Common myeloid progenitor, CD34-positive (primary cell): Measurements from ENCODE around the gene MICALL1.

ENCODE experiments used
- CTCF ChIA-PET: fragments of 350-600 bp; sonication (Branson Sonifier 250); formaldehyde crosslinking; loops from one replicate; lab custom pipeline; 2021; ENCODE audit warnings: antibody characterized with exemption; lab: Charles Lee
- POLR2A ChIA-PET: fragments of 350-600 bp; sonication (Branson Sonifier 250); formaldehyde crosslinking; loops from one replicate; lab custom pipeline; 2021; ENCODE audit warnings: antibody characterized with exemption; lab: Charles Lee
- DNase-seq, 3 donors: peaks; one replicate each; pipeline versions ENCODE4 v3.0.0 to v3.0.0-alpha.2; 2013
- H3K27ac ChIP-seq, 2 experiments: 1 replicate in 1 of 2; 2 replicates in 1 of 2; pipeline ENCODE4 v1.7.0; 2013; ENCODE audit warnings: inconsistent platforms in 2 of 2, low read length in 2 of 2, mild to moderate bottlenecking in 2 of 2, low read depth in 1 of 2, moderate library complexity in 1 of 2; ENCODE audit not compliant: severe bottlenecking in 2 of 2, insufficient read depth in 1 of 2, poor library complexity in 1 of 2
- H3K27me3 ChIP-seq, 5 experiments: replicated peaks in 2 of 5; 1 replicate in 3 of 5; 2 replicates in 2 of 5; pipeline versions ENCODE4 v1.6.1 to v1.7.0; 2013; ENCODE audit warnings: low read length in 4 of 5, mild to moderate bottlenecking in 2 of 5, moderate library complexity in 2 of 5, inconsistent platforms in 1 of 5; ENCODE audit not compliant: insufficient read depth in 5 of 5, control insufficient read depth in 4 of 5
- H3K36me3 ChIP-seq, 4 experiments: 1 replicate in 2 of 4; 2 replicates in 2 of 4; pipeline versions ENCODE4 v1.6.1 to v1.7.0; 2013; ENCODE audit warnings: low read length in 3 of 4, control low read depth in 1 of 4, mild to moderate bottlenecking in 1 of 4; ENCODE audit not compliant: control insufficient read depth in 4 of 4, insufficient read depth in 4 of 4
- H3K4me1 ChIP-seq, 4 experiments: 1 replicate in 3 of 4; 2 replicates in 1 of 4; pipeline versions ENCODE4 v1.6.1 to v1.7.1; 2013; ENCODE audit warnings: low read length in 3 of 4, mild to moderate bottlenecking in 3 of 4, control low read depth in 1 of 4, inconsistent platforms in 1 of 4, moderate library complexity in 1 of 4; ENCODE audit not compliant: control insufficient read depth in 4 of 4, insufficient read depth in 4 of 4; ENCODE audit errors: control extremely low read depth in 1 of 4
- H3K4me3 ChIP-seq, 7 experiments: 1 replicate in 4 of 7; 2 replicates in 3 of 7; pipeline versions ENCODE4 v1.5.1 to v1.7.0; 2013; ENCODE audit warnings: mild to moderate bottlenecking in 7 of 7, low read length in 6 of 7, moderate library complexity in 6 of 7, inconsistent platforms in 2 of 7, low read depth in 2 of 7, control low read depth in 1 of 7; ENCODE audit not compliant: insufficient read depth in 4 of 7, control insufficient read depth in 1 of 7; ENCODE audit errors: extremely low read depth in 1 of 7
- H3K9me3 ChIP-seq, 5 experiments: 1 replicate in 4 of 5; 2 replicates in 1 of 5; pipeline versions ENCODE4 v1.6.1 to v1.7.1; 2013; ENCODE audit warnings: low read length in 4 of 5, mild to moderate bottlenecking in 2 of 5, inconsistent platforms in 1 of 5, low read depth in 1 of 5, moderate library complexity in 1 of 5; ENCODE audit not compliant: control insufficient read depth in 4 of 5, insufficient read depth in 2 of 5; ENCODE audit errors: control extremely low read depth in 1 of 5
- WGBS: methylation state at CpG from one replicate; pipeline ENCODE4 v1.1.5; 2013; ENCODE audit not compliant: insufficient coverage; 5-methylcytosine and 5-hydroxymethylcytosine counted together

The MICALL1 gene

GRCh38 chr22:37924386-37925065 lies 18.4 kb downstream of the MICALL1 start:
- 93% methylated on average over 12 of the region's 18 CpGs for WGBS
- Histone ChIP-seq H3K9me3 (no peaks in the 10 kb centered on the region), H3K4me1 (peaks cover 5 to 11% (median 7%) of the 10 kb centered on the region in 4 experiments), H3K36me3 (peaks cover 6 to 55% (median 40%) of the 10 kb centered on the region in 4 experiments), H3K27me3 (no peaks in the 10 kb centered on the region), H3K27ac (no peak overlapping the region), H3K4me3 (no peak overlapping the region)
- POLR2A ChIA-PET: no interaction called here
- CTCF ChIA-PET: interaction anchor here (1.4 to 1.6 kb wide), 3 partner anchors 9 to 61 kb away, joined by 3 to 9 read pairs (median 4); partner anchors contain the start of gene MICALL1
- DNase-seq: no peak

- Histone ChIP-seq H3K27me3 (no peaks in the 10 kb centered on the region), H3K36me3 (peaks cover 6 to 60% (median 45%) of the 10 kb centered on the region in 4 experiments), H3K9me3 (no peaks in the 10 kb centered on the region), H3K27ac (no peak overlapping the region), H3K4me1 (peaks cover 0 to 4% (median 2%) of the 10 kb centered on the region in 4 experiments), H3K4me3 (no peak overlapping the region)
- ChIA-PET POLR2A (interaction anchor here (0.8 kb wide), 1 partner anchor 18 kb away, joined by 8 read pairs; no protein-coding TSS in a partner anchor), CTCF (no interaction called here)
- WGBS: 100% methylated on average over 2 of the region's 3 CpGs
- DNase-seq: no peak
Observed at GRCh38 chr22:37925330-37925729, 19.2 kb downstream of the MICALL1 start.

- no peaks in the 10 kb centered on the region for H3K27me3 ChIP-seq
- CTCF ChIA-PET: interaction anchor here (1.1 kb wide), 1 partner anchor 40 kb away, joined by 3 read pairs; no protein-coding TSS in a partner anchor
- no peak overlapping the region for H3K4me3 ChIP-seq
- POLR2A ChIA-PET: interaction anchor here (0.8 kb wide), 1 partner anchor 18 kb away, joined by 8 read pairs; no protein-coding TSS in a partner anchor
- peaks cover 0 to 2% (median under 1%) of the 10 kb centered on the region in 4 experiments for H3K4me1 ChIP-seq
- H3K9me3 ChIP-seq: no peaks in the 10 kb centered on the region
- no peak for DNase-seq
- peaks cover 6 to 60% (median 46%) of the 10 kb centered on the region in 4 experiments for H3K36me3 ChIP-seq
- H3K27ac ChIP-seq: no peak overlapping the region
- 98% methylated on average over 7 of the region's 15 CpGs for WGBS
Observed at GRCh38 chr22:37925767-37926166, 19.7 kb downstream of the MICALL1 start.

GRCh38 chr22:37926358-37926757 lies 20.3 kb downstream of the MICALL1 start:
- peaks cover 6 to 61% (median 48%) of the 10 kb centered on the region in 4 experiments for H3K36me3 ChIP-seq
- ChIA-PET POLR2A (interaction anchor here (0.8 kb wide), 1 partner anchor 17 kb away, joined by 8 read pairs; no protein-coding TSS in a partner anchor), CTCF (interaction anchor here (1.1 kb wide), 1 partner anchor 39 kb away, joined by 3 read pairs; no protein-coding TSS in a partner anchor)
- H3K4me1 ChIP-seq: no peaks in the 10 kb centered on the region
- WGBS: 99% methylated on average over 6 of the region's 7 CpGs
- H3K27me3 ChIP-seq: no peaks in the 10 kb centered on the region
- H3K9me3 ChIP-seq: no peaks in the 10 kb centered on the region
- no peak overlapping the region for H3K27ac ChIP-seq
- no peak for DNase-seq
- H3K4me3 ChIP-seq: no peak overlapping the region

GRCh38 chr22:37926771-37927636 lies 20.9 kb downstream of the MICALL1 start:
- ChIA-PET CTCF (interaction anchor here (1.1 kb wide), 1 partner anchor 39 kb away, joined by 3 read pairs; no protein-coding TSS in a partner anchor), POLR2A (no interaction called here)
- no peak overlapping the region for H3K4me3 ChIP-seq
- H3K4me1 ChIP-seq: no peaks in the 10 kb centered on the region
- 96% methylated on average over 24 of the region's 32 CpGs for WGBS
- no peak for DNase-seq
- no peak overlapping the region for H3K27ac ChIP-seq
- H3K9me3 ChIP-seq: no peaks in the 10 kb centered on the region
- no peaks in the 10 kb centered on the region for H3K27me3 ChIP-seq
- H3K36me3 ChIP-seq: peaks cover 6 to 62% (median 48%) of the 10 kb centered on the region in 4 experiments

GRCh38 chr22:37927637-37927936 lies 21.5 kb downstream of the MICALL1 start:
- ChIA-PET CTCF (no interaction called here), POLR2A (no interaction called here)
- Histone ChIP-seq H3K27ac (no peak overlapping the region), H3K27me3 (no peaks in the 10 kb centered on the region), H3K36me3 (peaks cover 6 to 67% (median 53%) of the 10 kb centered on the region in 4 experiments), H3K9me3 (no peaks in the 10 kb centered on the region), H3K4me3 (no peak overlapping the region), H3K4me1 (no peaks in the 10 kb centered on the region)
- WGBS: 93% methylated on average over 4 of the region's 5 CpGs
- no peak for DNase-seq
